Measurements from ENCODE around the gene DYNC1I1.

DYNC1I1 gene

GRCh38 chr7:96114190-96114589 lies 341.8 kb downstream of the DYNC1I1 start:
- DNase-seq: peak in 1 of 10 donors; percentile 37
- intact Hi-C loops (cut with DNase I): no loop called here

- intact Hi-C loops (cut with DNase I): no loop called here
- DNase-seq: no peak
Measured at GRCh38 chr7:96116173-96116572, 343.8 kb downstream of the DYNC1I1 start.

GRCh38 chr7:96118449-96119001 lies 346.2 kb downstream of the DYNC1I1 start:
- DNase-seq: peak in 1 of 10 donors; percentile 49
- intact Hi-C loops (cut with DNase I): no loop called here

GRCh38 chr7:96120445-96121225 lies 348.3 kb downstream of the DYNC1I1 start:
- intact Hi-C loops (cut with DNase I): no loop called here
- DNase-seq: no peak

- no peak for DNase-seq
- intact Hi-C loops (cut with DNase I): no loop called here
Measured at GRCh38 chr7:96121752-96122151, 349.4 kb downstream of the DYNC1I1 start.

- intact Hi-C loops (cut with DNase I): no loop called here
- no peak for DNase-seq
Measured at GRCh38 chr7:96122746-96123145, 350.4 kb downstream of the DYNC1I1 start.

- intact Hi-C loops (cut with DNase I): no loop called here
- no peak for DNase-seq
Measured at GRCh38 chr7:96126382-96126781, 354.0 kb downstream of the DYNC1I1 start.

- peak in 1 of 10 donors; percentile 35 for DNase-seq
- intact Hi-C loops (cut with DNase I): no loop called here
Measured at GRCh38 chr7:96127746-96128145, 355.4 kb downstream of the DYNC1I1 start.

- intact Hi-C loops (cut with DNase I): no loop called here
- peak in 1 of 10 donors; percentile 27 for DNase-seq
Measured at GRCh38 chr7:96131525-96131924, 359.2 kb downstream of the DYNC1I1 start.

GRCh38 chr7:96135241-96135640 lies 362.9 kb downstream of the DYNC1I1 start:
- DNase-seq: no peak
- intact Hi-C loops (cut with DNase I): no loop called here

- intact Hi-C loops (cut with DNase I): no loop called here
- peak in 1 of 10 donors; percentile 35 for DNase-seq
Measured at GRCh38 chr7:96136600-96137239, 364.4 kb downstream of the DYNC1I1 start.

GRCh38 chr7:96143495-96144259 lies 371.3 kb downstream of the DYNC1I1 start:
- no peak for DNase-seq
- intact Hi-C loops (cut with DNase I): no loop called here

GRCh38 chr7:96144260-96144526 lies 371.8 kb downstream of the DYNC1I1 start:
- DNase-seq: no peak
- intact Hi-C loops (cut with DNase I): no loop called here
